ENCODE measurements around the gene CAMK1D. TPM values are rescaled to one million over a fixed set of nuclear protein-coding genes. Genes with fewer than 3 reads are reported as not detected.

Gene CAMK1D
- total RNA-seq, 4 donors from 2014 or later: 0.55 to 2.2 (median 1.5) TPM

DNA sequence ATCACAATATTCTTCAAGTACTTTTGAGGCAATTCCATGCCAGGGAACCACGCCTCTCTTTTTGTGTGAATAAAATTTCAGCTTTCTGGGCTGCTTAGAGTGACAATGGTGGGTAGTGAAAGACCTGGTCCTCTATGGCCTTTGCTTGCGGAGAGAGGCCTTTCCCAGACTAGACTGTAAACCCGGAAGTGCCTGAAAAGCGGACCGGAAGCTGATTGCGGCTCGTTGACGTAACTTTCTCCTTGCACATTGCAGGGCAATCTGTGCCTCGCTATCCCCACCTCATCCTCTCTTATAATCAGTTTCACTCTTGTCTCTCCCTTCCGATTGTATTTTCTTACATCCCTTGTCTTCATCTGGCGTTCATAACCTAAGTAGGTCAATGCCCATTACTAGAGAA lies 310.4 kb downstream of the CAMK1D start:
- no peaks in the 10 kb centered on the region for H3K36me3 ChIP-seq
- H3K27ac ChIP-seq: no peak overlapping the region
- no peak for TF ChIP-seq POLR2A (IDR thresholded peaks at IDR 0.05)
- TF ChIP-seq CTCF (IDR thresholded peaks at IDR 0.05 in 4 of 5, conservative IDR thresholded peaks at IDR 0.05 in 1 of 5): no peak
- H3K4me3 ChIP-seq: no peak overlapping the region
- no peaks in the 10 kb centered on the region for H3K4me1 ChIP-seq
- in situ Hi-C loops (cut with MboI; ENCODE audit: low sequenced_read_pairs in 4 of 4): no loop called here
- intact Hi-C loops (cut with DNase I; ENCODE audit: low total_unique reads): loop anchor here (5.0 kb wide), 1 partner anchor 397 kb away; no protein-coding TSS in a partner anchor
- H3K27me3 ChIP-seq: no peaks in the 10 kb centered on the region
- DNase-seq (no peak), ATAC-seq (no peak)
- H3K9me3 ChIP-seq: no peaks in the 10 kb centered on the region

DNA sequence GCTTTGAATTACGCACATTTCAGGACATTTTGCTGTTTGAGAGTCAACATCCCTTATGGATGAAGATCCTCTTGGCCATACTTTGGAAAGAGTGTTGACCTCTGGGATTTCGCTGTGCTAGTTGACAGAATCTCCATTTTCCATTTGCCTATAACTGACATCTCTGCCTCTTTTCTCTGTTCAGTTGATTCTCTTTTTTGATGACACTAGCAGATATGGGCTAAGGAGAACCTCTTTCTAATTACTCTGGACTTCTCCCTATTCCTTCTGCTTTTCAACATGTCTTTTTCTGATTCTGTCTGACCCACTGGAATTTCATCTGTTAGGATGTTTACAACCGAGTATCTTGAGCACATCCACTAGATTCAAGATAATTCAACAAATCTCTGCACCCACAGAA lies 311.5 kb downstream of the CAMK1D start:
- Histone ChIP-seq H3K27ac (no peak overlapping the region), H3K36me3 (no peaks in the 10 kb centered on the region), H3K4me3 (no peak overlapping the region), H3K4me1 (no peaks in the 10 kb centered on the region), H3K27me3 (no peaks in the 10 kb centered on the region), H3K9me3 (no peaks in the 10 kb centered on the region)
- no peak for TF ChIP-seq POLR2A (IDR thresholded peaks at IDR 0.05)
- no peak for TF ChIP-seq CTCF (IDR thresholded peaks at IDR 0.05 in 4 of 5, conservative IDR thresholded peaks at IDR 0.05 in 1 of 5)
- intact Hi-C loops (cut with DNase I; ENCODE audit: low total_unique reads): no loop called here
- no peak for ATAC-seq
- in situ Hi-C loops (cut with MboI; ENCODE audit: low sequenced_read_pairs in 4 of 4): no loop called here
- no peak for DNase-seq

GRCh38 chr10:12661671-12662070 lies 312.3 kb downstream of the CAMK1D start:
- in situ Hi-C loops (cut with MboI; ENCODE audit: low sequenced_read_pairs in 4 of 4) (no loop called here), intact Hi-C loops (cut with DNase I; ENCODE audit: low total_unique reads) (no loop called here)
- no peaks in the 10 kb centered on the region for H3K27me3 ChIP-seq
- no peak overlapping the region for H3K4me3 ChIP-seq
- no peaks in the 10 kb centered on the region for H3K36me3 ChIP-seq
- no peaks in the 10 kb centered on the region for H3K4me1 ChIP-seq
- TF ChIP-seq CTCF (IDR thresholded peaks at IDR 0.05 in 4 of 5, conservative IDR thresholded peaks at IDR 0.05 in 1 of 5): no peak
- no peak for TF ChIP-seq POLR2A (IDR thresholded peaks at IDR 0.05)
- H3K9me3 ChIP-seq: no peaks in the 10 kb centered on the region
- ATAC-seq: no peak
- no peak overlapping the region for H3K27ac ChIP-seq
- no peak for DNase-seq

GRCh38 chr10:12663863-12664262 lies 314.5 kb downstream of the CAMK1D start:
- Histone ChIP-seq H3K36me3 (no peaks in the 10 kb centered on the region), H3K27me3 (no peaks in the 10 kb centered on the region), H3K27ac (no peak overlapping the region), H3K4me3 (no peak overlapping the region), H3K9me3 (no peaks in the 10 kb centered on the region), H3K4me1 (no peaks in the 10 kb centered on the region)
- no peak for ATAC-seq
- no peak for DNase-seq
- intact Hi-C loops (cut with DNase I; ENCODE audit: low total_unique reads): no loop called here
- in situ Hi-C loops (cut with MboI; ENCODE audit: low sequenced_read_pairs in 4 of 4): no loop called here
- TF ChIP-seq CTCF (IDR thresholded peaks at IDR 0.05 in 4 of 5, conservative IDR thresholded peaks at IDR 0.05 in 1 of 5) (no peak), POLR2A (IDR thresholded peaks at IDR 0.05) (no peak)

- H3K4me3 ChIP-seq: no peak overlapping the region
- TF ChIP-seq CTCF (IDR thresholded peaks at IDR 0.05 in 4 of 5, conservative IDR thresholded peaks at IDR 0.05 in 1 of 5) (no peak), POLR2A (IDR thresholded peaks at IDR 0.05) (no peak)
- intact Hi-C loops (cut with DNase I; ENCODE audit: low total_unique reads) (no loop called here), in situ Hi-C loops (cut with MboI; ENCODE audit: low sequenced_read_pairs in 4 of 4) (no loop called here)
- H3K27me3 ChIP-seq: no peaks in the 10 kb centered on the region
- DNase-seq: no peak
- H3K36me3 ChIP-seq: no peaks in the 10 kb centered on the region
- no peaks in the 10 kb centered on the region for H3K4me1 ChIP-seq
- ATAC-seq: no peak
- H3K9me3 ChIP-seq: no peaks in the 10 kb centered on the region
- no peak overlapping the region for H3K27ac ChIP-seq
These were observed 316.2 kb downstream of the CAMK1D start for GRCh38 chr10:12665501-12665900.

Data from gastrocnemius medialis (tissue), 4 donors.